SH-SY5Y (cell line): ENCODE measurements around the gene ZNF620.

Experiments
- GATA2 ChIP-seq: IDR thresholded peaks from 2 replicates; pipeline ENCODE4 v1.6.1; 2011; ENCODE audit warnings: mild to moderate bottlenecking, low read depth, low read length
- GATA3 ChIP-seq: IDR thresholded peaks from 2 replicates; pipeline ENCODE4 v1.6.1; 2011; ENCODE audit warnings: low read depth, mild to moderate bottlenecking, low read length, moderate library complexity

Gene ZNF620

GRCh38 chr3:40524568-40525285 is 18.9 kb downstream of the ZNF620 start, which contains the start of gene ZNF621:
Gene ZNF621 (plus strand): TSS chr3:40524960. CDS start chr3:40525841, 881 bp downstream.
- TF ChIP-seq GATA3: no peak
- TF ChIP-seq GATA2: no peak

GRCh38 chr3:40528426-40528825 is 22.6 kb downstream of the ZNF620 start:
- no peak for TF ChIP-seq GATA2
- no peak for TF ChIP-seq GATA3

- no peak for TF ChIP-seq GATA2
- no peak for TF ChIP-seq GATA3
These were observed 26.4 kb downstream of the ZNF620 start for GRCh38 chr3:40532252-40532651.

GRCh38 chr3:40534283-40534682 is 28.4 kb downstream of the ZNF620 start:
- no peak for TF ChIP-seq GATA2
- no peak for TF ChIP-seq GATA3

GRCh38 chr3:40546816-40547215 is 41.0 kb downstream of the ZNF620 start:
- no peak for TF ChIP-seq GATA2
- TF ChIP-seq GATA3: no peak

GRCh38 chr3:40550167-40550566 is 44.3 kb downstream of the ZNF620 start:
- TF ChIP-seq GATA2 (no peak), GATA3 (no peak)

GRCh38 chr3:40557575-40558161 is 51.8 kb downstream of the ZNF620 start:
- TF ChIP-seq GATA3 (no peak), GATA2 (no peak)

- no peak for TF ChIP-seq GATA2
- no peak for TF ChIP-seq GATA3
These were observed 60.9 kb downstream of the ZNF620 start for GRCh38 chr3:40566694-40567093.
